Activated CD4-positive, alpha-beta T cell treated with anti-CD3 and anti-CD28 coated beads, Interleukin-2, amount 50 U/mL, for 24 hours (primary cell): Measurements from ENCODE around the gene HMX3.

Experiments used
- DNase-seq, 2 donors: peaks; one replicate each; pipeline ENCODE4 v3.0.0-alpha.2; 2020; ENCODE audit warnings: low read depth in 1 of 2, low spot score in 1 of 2

The HMX3 gene

GRCh38 chr10:123135415-123136141, at the start of gene HMX3:
Gene HMX3 (plus strand): TSS chr10:123135970. CDS start chr10:123136051, 81 bp downstream.
- peak in 1 of 2 donors; percentile 19 for DNase-seq

DNA sequence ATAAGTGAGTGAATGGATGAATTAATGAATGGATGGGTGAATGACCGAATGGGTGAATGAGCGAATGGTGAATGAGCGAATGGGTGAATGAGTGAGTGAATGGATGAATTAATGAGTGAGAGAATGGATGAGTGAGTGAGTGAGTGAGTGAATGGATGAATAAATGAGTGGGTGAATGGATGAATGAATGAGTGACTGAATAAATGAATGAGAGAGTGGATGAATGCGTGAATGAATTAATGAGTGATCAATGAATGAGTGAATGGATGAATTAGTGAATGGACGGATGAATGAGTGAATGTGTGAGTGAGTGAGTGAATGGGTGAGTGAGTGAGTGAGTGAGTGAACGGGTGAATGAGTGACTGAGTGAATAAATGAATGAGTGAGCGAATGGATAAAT, 49.5 kb upstream of the HMX3 start:
- DNase-seq = no peak

- DNase-seq = no peak
Observed at GRCh38 chr10:123087348-123087747, 48.4 kb upstream of the HMX3 start.

DNA sequence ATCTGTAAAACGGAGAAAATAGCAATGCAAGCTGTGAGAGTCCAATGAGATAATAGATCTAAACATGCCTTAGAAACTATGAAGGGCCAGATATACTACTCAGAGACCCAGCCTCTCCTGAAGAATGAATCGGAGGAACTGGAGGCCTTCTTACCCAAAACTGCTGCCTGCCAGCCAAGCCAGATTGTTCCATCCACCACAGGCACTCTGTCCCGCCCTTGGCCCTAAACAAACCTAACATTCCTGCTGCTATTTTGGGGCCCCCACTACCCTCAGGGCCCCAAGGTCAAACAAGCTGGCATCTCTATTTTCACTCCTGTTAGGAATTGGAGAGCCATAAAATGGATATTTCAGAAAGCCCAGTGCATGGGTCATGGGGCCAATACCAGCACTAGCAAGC, 48.0 kb upstream of the HMX3 start:
- no peak for DNase-seq

DNA sequence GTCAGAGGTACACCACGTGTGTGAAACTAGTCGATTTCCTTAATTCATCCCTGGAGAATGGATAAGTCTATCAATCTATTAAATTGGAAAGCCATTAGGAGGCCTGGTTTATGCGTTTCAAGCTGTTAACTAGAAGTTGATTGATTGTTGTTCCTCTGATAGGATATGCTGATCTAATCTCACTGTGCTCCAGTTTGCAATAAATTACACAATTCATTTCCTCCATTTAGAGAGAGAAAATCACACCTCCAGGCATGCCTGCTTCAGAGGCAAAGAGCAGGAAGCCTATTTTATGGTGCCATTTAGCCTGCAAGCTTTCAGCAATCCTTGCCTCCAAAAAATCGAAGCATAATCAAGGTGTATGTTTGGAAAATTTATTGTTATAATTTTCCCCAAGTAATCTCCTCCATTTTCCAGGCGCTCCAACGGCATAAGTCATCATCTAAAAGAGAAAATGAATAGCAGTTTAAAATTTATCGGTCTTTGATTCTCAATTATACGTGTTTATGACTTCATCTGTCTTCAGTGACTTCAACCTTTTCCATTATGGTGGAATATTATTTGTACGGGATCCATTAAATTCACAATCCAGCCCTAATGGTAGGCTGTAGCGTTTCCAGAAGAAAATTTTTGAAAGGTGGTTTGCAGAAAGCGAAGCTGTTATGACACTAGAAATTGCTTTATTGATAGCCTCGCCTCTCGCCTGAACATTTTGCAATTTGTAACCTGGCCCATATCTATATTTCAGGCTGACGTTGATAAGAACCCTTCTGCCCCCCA, 42.9 kb upstream of the HMX3 start:
- DNase-seq = no peak

- no peak for DNase-seq
Observed at GRCh38 chr10:123093489-123093888, 42.3 kb upstream of the HMX3 start.

DNA sequence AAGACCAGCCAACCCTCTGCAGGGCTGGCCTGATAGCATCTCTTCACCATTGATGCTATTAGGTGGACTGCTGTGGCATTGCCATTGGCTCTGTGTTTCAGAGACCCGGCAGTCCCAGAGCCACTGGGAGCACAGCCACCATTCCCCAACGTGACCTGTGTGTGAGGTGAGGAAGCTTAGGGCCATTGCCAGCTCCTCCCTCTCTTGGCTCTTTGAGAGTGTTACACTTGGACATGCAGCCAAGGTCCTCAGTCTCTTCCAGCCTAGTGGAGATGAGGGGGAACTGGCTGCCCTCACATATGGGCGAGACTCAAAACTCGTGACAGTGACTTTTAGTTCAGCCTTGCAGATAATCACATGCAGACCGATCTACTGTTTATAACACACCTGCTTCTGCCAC, 39.3 kb upstream of the HMX3 start:
- no peak for DNase-seq

- DNase-seq = no peak
Observed at GRCh38 chr10:123097039-123097438, 38.7 kb upstream of the HMX3 start.

- no peak for DNase-seq
Observed at GRCh38 chr10:123100030-123100762, 35.6 kb upstream of the HMX3 start.

- no peak for DNase-seq
Observed at GRCh38 chr10:123101872-123102271, 33.9 kb upstream of the HMX3 start.

- no peak for DNase-seq
Observed at GRCh38 chr10:123102673-123103072, 33.1 kb upstream of the HMX3 start.

DNA sequence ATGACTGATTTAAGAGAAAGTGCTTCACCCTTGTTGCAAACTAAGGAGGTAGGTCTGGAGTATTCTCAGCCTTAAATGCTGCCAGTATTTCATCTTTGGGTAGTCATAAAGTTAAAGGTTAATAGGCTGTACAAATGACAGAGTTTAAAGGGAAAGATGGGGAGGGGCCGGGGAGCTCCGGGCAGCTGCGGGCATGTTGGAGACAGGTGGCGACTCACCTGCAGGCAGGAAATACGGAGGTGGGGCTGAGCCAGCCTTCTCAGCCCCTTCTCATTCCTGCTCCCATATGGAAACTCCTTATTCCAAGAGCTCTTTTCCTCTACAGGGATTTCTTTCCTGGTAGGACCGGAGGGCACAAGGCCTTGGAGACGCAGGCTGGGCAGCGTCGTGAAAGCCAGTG, 31.8 kb upstream of the HMX3 start:
- DNase-seq = no peak

DNA sequence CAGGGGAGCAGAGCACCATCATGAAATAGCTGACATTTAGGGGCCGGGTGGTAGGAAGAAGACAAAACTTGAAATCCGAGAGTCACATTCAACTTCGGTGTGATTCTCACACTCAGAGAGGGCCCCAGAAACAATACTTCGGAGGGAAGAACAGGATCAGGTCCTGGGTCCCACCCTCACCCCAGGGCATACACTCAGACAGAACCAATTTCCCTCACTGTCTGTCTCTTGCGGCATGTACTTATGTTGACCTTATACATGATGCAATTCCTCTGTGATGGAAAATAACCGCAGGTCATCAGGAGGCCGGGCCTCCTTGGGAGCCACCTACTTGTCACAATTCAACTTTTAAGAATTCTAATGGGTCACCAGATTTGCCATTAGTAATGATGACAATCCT, 26.3 kb upstream of the HMX3 start:
- no peak for DNase-seq

DNA sequence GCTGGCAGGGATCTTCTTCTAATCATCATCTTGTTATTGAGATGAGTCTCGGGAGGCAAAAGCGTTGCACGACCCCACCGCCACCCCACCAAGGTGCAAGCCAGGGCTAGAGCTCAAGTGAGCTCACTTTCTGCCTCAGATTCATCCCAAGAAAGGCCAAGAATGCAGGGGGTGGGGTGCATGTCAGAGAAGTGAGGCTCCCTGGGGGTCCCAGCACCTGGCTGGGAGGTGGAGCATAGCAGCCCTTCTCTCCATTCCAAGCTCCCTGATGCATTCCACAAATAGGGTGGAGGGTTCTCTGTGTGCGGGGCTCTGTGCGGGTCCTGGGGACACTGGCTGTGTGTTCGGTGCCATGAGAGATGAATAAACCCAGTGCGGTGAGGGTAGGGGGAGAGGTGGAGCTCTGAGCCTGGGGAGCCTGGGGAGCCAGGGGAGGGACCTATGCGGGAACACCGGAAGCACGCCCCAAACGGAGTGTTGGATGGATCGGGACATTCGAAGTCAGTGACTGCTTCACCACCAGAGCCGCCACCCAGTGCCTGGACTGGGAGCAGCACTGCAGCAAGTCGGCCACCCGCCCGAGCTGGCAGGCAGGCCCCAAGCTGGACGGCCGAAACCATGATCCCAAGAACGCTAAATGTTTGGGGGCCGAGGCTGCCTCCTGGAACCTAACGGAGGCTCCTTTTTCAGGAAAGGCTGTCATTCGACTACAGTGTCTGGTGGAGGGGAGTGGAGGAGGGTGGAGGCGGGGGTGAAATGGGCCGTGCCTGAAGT, 17.9 kb upstream of the HMX3 start:
- no peak for DNase-seq

- DNase-seq = no peak
Observed at GRCh38 chr10:123119081-123119480, 16.7 kb upstream of the HMX3 start.

DNA sequence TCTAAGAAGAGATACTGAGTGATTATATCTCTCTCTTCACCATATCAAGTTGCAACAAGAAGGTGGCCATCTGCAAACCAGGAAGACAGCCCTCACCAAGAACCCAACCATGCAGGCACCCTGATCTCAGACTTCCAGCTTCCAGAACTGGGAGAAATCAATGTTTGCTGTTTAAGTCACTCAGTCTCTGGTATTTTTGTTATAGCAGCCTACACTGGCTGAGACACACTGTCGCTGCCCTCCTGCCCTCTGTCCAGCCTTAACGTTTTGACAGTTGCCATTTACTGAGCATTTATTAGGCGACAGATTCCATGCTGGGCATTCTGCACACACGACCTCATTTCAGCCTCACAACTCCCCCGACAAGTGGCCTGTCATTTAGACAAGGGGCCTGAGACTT, 9.5 kb upstream of the HMX3 start:
- DNase-seq = no peak

DNA sequence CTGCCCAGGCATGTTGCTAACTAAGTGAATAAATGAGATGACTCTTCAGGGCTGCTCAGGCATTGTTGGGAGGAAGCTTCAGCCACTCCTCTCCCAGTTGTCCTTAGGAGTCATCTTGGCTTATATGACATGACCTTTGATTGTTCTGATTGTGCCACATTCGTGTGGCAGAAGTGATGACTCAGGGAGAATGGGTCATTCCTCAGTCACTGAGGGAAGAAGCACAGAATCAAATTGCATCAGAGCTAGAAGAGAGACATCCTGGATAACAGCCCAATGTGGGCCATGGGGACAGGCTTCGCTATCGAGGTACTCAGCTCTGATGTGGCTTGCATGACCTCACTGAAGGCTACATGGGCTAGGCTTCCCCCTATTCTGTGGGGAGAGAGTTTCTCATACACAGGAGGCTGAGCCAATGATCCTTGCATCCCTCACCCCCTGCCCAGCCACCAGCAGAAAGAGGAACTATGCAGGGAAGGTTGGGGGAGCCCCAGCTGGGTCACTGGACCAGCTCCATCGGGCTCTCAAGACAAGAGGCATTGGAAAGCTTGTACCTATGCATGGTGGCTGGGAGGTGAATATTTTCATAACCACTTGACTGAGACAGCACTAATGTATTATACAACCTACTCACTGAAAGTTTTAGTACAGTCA, 6.0 kb upstream of the HMX3 start:
- no peak for DNase-seq

DNA sequence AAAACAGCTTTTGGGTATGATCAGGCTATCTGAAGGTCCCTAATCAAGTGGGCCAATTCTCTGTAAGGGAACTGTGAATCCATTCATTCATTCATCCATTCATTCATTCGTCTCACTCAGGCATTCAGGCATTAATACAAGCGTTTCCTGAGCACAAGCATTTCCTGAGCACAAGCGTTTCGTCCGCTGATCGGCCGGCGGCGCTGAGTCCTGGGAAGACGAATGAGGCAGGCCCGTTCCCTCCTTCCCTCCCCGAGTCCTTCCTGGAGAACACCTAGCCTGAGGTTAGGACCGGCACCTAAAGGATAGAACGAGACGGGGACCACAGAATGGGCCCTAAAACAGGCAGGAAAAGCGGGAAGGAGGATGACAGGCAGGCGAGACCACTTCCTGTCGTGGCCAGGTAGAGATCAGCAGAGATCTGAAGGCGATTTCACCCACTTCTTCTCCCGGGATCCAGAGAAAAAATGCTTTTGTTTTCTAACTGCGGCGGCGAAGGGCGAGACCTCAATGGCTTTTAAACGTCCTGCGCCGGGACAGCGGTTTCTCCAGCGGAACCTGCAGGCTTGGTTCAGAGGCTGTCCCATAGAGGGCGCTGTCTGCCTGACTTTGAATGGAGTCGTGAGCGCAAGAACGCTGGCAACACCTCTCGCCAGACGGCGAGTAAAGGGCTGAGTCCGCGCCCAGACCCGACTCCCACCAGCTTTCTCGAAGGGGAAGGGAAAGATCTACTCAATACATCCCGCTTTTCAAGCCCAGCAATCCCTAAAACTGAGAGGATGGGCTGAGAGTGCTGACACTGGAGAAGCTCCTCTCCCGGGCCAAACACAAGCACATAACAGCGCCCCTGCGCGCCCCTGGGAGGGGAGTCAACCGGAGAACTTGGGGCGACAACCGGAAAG, 2.9 kb upstream of the HMX3 start:
- peak; percentile 79 to 83 for DNase-seq

DNA sequence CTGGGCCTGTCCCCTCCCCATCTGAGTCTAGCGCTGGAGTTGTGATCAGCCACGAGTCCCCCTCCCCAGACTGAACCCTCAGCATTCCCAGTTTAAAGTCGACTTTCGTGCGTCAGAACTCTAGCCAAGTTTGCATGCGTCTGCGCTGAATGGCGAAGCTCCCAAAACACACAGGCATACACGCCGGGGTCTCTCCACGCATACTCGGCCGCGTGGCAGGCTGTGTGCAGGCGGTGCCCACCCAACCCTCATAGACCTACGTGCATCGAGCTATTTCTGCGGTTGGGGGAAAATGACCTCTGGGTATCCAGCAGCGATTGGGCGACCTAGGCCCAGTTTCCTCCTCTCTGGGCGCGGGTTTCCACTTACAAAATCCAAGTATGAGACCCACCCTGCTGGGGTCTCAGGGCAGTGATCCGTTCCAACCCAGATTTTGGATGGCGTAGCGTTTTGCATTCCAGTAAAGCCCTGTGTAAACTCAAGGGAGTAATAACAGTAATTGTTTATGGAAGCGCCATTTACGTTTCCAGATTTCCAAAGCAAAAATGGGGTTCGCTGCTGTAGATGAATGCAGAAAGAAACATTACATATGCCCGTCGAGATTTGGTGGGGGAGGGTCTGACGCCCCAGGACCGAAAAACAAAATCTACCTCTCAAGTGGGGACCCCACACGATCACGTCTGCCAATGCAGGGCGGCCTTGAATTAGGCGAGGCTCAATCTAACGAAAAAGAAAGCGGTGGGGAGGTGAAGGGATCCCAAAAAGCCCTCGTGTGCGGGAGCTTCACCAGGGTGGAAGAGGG, 2.0 kb upstream of the HMX3 start:
- no peak for DNase-seq
